ENCODE results near the gene GARNL3. TPM values are rescaled to one million over a fixed set of nuclear protein-coding genes. Genes with fewer than 3 reads are reported as not detected.

The GARNL3 gene
- total and polyA plus RNA-seq, 2 of the 13 experiments (the other 11 are each of a cell fraction or from before 2014, with no cell fraction given) = 3.9 to 11.0 TPM

- TF ChIP-seq ZBTB44 (CRISPR knock-in tag; IDR thresholded peaks at IDR 0.05) = no peak
- no peak for TF ChIP-seq ZNF75D (CRISPR knock-in tag; IDR thresholded peaks at IDR 0.05; ENCODE audit: borderline replicate concordance)
- TF ChIP-seq ZFY (CRISPR knock-in tag; IDR thresholded peaks at IDR 0.05) = no peak
- TF ChIP-seq ZNF446 (CRISPR knock-in tag; IDR thresholded peaks at IDR 0.05) = no peak
- no peak for TF ChIP-seq ZBTB33 (CRISPR knock-in tag; IDR thresholded peaks at IDR 0.05)
- no peak for TF ChIP-seq PHF21A (CRISPR knock-in tag; IDR thresholded peaks at IDR 0.05)
- TF ChIP-seq ZNF720 (CRISPR knock-in tag; IDR thresholded peaks at IDR 0.05) = no peak
- no peak for TF ChIP-seq ZNF18 (CRISPR knock-in tag; IDR thresholded peaks at IDR 0.05; ENCODE audit: insufficient replicate concordance)
- no peak for TF ChIP-seq PPARG (CRISPR knock-in tag; conservative IDR thresholded peaks at IDR 0.05)
- TF ChIP-seq ZBTB34 (CRISPR knock-in tag; IDR thresholded peaks at IDR 0.05) = no peak
- no peak for TF ChIP-seq HOMEZ (CRISPR knock-in tag; IDR thresholded peaks at IDR 0.05; ENCODE audit: low read depth)
- no peak for TF ChIP-seq POGZ (CRISPR knock-in tag; IDR thresholded peaks at IDR 0.05)
Measured at GRCh38 chr9:127407492-127407843, 142.9 kb downstream of the GARNL3 start (continued).
